Fibroblast of mammary gland (primary cell): Measurements from ENCODE around the gene LARGE2.
A peak's percentile ranks its signal among the peaks of the same experiment; 100 is the strongest.

Experiments used
- DNase-seq: peaks from one replicate; pipeline ENCODE4 v3.0.0-alpha.2; 2010; ENCODE audit warnings: low read depth
- H3K4me3 ChIP-seq: 2 replicates; pipeline ENCODE4 v1.5.1; 2011; ENCODE audit warnings: low read depth, mild to moderate bottlenecking, low read length, moderate library complexity; ENCODE audit not compliant: control insufficient read depth
- CTCF ChIP-seq: conservative IDR thresholded peaks from 2 replicates; pipeline ENCODE4 v1.5.1; 2011; ENCODE audit warnings: low read depth, low read length, inconsistent platforms; ENCODE audit not compliant: control insufficient read depth, insufficient read depth

LARGE2 gene

GRCh38 chr11:45931739-45932138, 9.3 kb downstream of the LARGE2 start:
- no peak for DNase-seq

GRCh38 chr11:45932217-45932616, 9.8 kb downstream of the LARGE2 start:
- no peak for TF ChIP-seq CTCF
- H3K4me3 ChIP-seq: no peak overlapping the region
- no peak for DNase-seq

More at GRCh38 chr11:45931739-45932138, 9.3 kb downstream of the LARGE2 start:
- H3K4me3 ChIP-seq: no peak overlapping the region
- no peak for TF ChIP-seq CTCF

- no peak for TF ChIP-seq CTCF
- DNase-seq: peak; percentile 52
- H3K4me3 ChIP-seq: no peak overlapping the region
Measured at GRCh38 chr11:45933131-45933831, 10.8 kb downstream of the LARGE2 start.

- DNase-seq: no peak
- no peak for TF ChIP-seq CTCF
- H3K4me3 ChIP-seq: no peak overlapping the region
Measured at GRCh38 chr11:45933846-45934579, 11.6 kb downstream of the LARGE2 start.

GRCh38 chr11:45934580-45935318, 12.3 kb downstream of the LARGE2 start:
- H3K4me3 ChIP-seq: no peak overlapping the region
- no peak for DNase-seq
- no peak for TF ChIP-seq CTCF

- TF ChIP-seq CTCF: no peak
- DNase-seq: no peak
- H3K4me3 ChIP-seq: no peak overlapping the region
Measured at GRCh38 chr11:45935349-45936064, 13.1 kb downstream of the LARGE2 start.
